Loucy (cell line): ENCODE results near the gene ZFYVE28.

Source experiments
- CTCF ChIP-seq: fragments of 200-600 bp; sonication (generic); conservative IDR thresholded peaks from 2 replicates; pipeline ENCODE4 v1.5.1; 2014; ENCODE audit warnings: mild to moderate bottlenecking, antibody characterized with exemption, low read length
- EZH2phosphoT487 ChIP-seq: fragments of 200-600 bp; IDR thresholded peaks from 2 replicates; pipeline ENCODE4 v1.6.1; 2018; ENCODE audit warnings: antibody characterized with exemption, mild to moderate bottlenecking, moderate library complexity, borderline replicate concordance

- no peak for TF ChIP-seq CTCF
- TF ChIP-seq EZH2phosphoT487 = no peak
Measured at GRCh38 chr4:2286904-2287593, 131.4 kb downstream of the ZFYVE28 start.
